Liver (tissue), 3 donors: ENCODE data around the gene CLEC2A.

Experiments used
- CTCF ChIP-seq: fragments of 150-350 bp; IDR thresholded peaks from 2 replicates; pipeline ENCODE4 v1.5.1; 2017; ENCODE audit warnings: improper control_type of control experiment, low read depth, low read length; ENCODE audit not compliant: missing input control
- GABPA ChIP-seq, 2 donors: IDR thresholded peaks in 1 of 2; conservative IDR thresholded peaks in 1 of 2; 2 replicates each; pipeline ENCODE4 v1.6.1; 2016; ENCODE audit warnings: antibody characterized with exemption in 2 of 2, mild to moderate bottlenecking in 1 of 2, moderate library complexity in 1 of 2
- HNF4G ChIP-seq: IDR thresholded peaks from 2 replicates; pipeline ENCODE4 v1.6.1; 2016; ENCODE audit warnings: antibody characterized with exemption
- JUND ChIP-seq, 2 donors: IDR thresholded peaks; 2 replicates each; pipeline ENCODE4 v1.6.1; 2016; ENCODE audit warnings: antibody characterized with exemption in 2 of 2
- RAD21 ChIP-seq, 2 donors: IDR thresholded peaks; 2 replicates each; pipeline ENCODE4 v1.6.1; 2016; ENCODE audit warnings: antibody characterized with exemption in 2 of 2, mild to moderate bottlenecking in 2 of 2
- REST ChIP-seq: IDR thresholded peaks from 2 replicates; pipeline ENCODE4 v1.6.1; 2016; ENCODE audit warnings: antibody characterized with exemption, mild to moderate bottlenecking
- SP1 ChIP-seq: IDR thresholded peaks from 2 replicates; pipeline ENCODE4 v1.6.1; 2018; ENCODE audit warnings: antibody characterized with exemption, mild to moderate bottlenecking
- TAF1 ChIP-seq: conservative IDR thresholded peaks from 2 replicates; pipeline ENCODE4 v1.6.1; 2016; ENCODE audit warnings: antibody characterized with exemption, mild to moderate bottlenecking
- YY1 ChIP-seq: IDR thresholded peaks from 2 replicates; pipeline ENCODE4 v1.6.1; 2016; ENCODE audit warnings: antibody characterized with exemption, mild to moderate bottlenecking
- TF ChIP-seq, protein P1 (sequence below): IDR thresholded peaks from 2 replicates; pipeline ENCODE4 v1.6.1; 2016; ENCODE audit warnings: antibody characterized with exemption
- TF ChIP-seq, protein P2 (sequence below): IDR thresholded peaks from 2 replicates; pipeline ENCODE4 v1.6.1; 2016; ENCODE audit warnings: antibody characterized with exemption
- donor health status: healthy.
- donor health status: healthy.

DNA sequence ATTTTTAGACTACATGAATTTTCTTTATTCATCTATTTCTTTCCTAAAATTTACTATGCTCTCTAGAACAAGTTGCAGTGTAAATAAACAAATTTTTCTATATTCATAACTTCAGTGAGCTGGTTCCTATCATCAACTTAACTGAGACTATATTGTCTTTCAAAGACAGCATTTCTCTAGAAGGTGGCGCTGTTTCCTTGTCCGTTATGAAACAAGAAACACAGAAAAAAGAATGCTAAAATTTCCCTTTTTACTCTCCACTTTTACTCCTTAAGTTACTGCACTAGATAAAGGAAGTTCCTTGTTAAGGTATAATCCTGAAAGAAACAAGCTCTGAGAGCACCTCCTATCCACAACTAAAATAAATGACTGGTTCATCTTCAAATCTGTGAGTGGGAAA, 8.2 kb upstream of the CLEC2A start:
- TF ChIP-seq CTCF (no peak), RAD21 (IDR thresholded peaks at IDR 0.05) (peak in 1 of 2 donors; percentile 40), SP1 (no peak), GABPA (IDR thresholded peaks at IDR 0.05 in 1 of 2, conservative IDR thresholded peaks at IDR 0.05 in 1 of 2) (no peak), JUND (IDR thresholded peaks at IDR 0.05) (no peak), TAF1 (no peak), HNF4G (no peak), YY1 (no peak), REST (no peak)
- TF ChIP-seq, protein P1, sequence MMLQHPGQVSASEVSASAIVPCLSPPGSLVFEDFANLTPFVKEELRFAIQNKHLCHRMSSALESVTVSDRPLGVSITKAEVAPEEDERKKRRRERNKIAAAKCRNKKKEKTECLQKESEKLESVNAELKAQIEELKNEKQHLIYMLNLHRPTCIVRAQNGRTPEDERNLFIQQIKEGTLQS: no peak
- TF ChIP-seq, protein P2, sequence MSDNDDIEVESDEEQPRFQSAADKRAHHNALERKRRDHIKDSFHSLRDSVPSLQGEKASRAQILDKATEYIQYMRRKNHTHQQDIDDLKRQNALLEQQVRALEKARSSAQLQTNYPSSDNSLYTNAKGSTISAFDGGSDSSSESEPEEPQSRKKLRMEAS: no peak
